GM12873 (cell line): Measurements from ENCODE around the gene KCNAB1.

Experiments
- CTCF ChIP-seq: IDR thresholded peaks from 2 replicates; pipeline ENCODE4 v1.5.1; 2012; ENCODE audit warnings: low read depth, mild to moderate bottlenecking, moderate library complexity, low read length, control low read depth; ENCODE audit not compliant: insufficient read depth; ENCODE audit errors: missing control alignments

The KCNAB1 gene

GRCh38 chr3:156273111-156273694, 152.8 kb downstream of the KCNAB1 start:
- TF ChIP-seq CTCF: no peak

- no peak for TF ChIP-seq CTCF
Measured at GRCh38 chr3:156274791-156275190, 154.4 kb downstream of the KCNAB1 start.

GRCh38 chr3:156285626-156286025, 165.2 kb downstream of the KCNAB1 start:
- no peak for TF ChIP-seq CTCF

- no peak for TF ChIP-seq CTCF
Measured at GRCh38 chr3:156290924-156291271, 170.5 kb downstream of the KCNAB1 start.

DNA sequence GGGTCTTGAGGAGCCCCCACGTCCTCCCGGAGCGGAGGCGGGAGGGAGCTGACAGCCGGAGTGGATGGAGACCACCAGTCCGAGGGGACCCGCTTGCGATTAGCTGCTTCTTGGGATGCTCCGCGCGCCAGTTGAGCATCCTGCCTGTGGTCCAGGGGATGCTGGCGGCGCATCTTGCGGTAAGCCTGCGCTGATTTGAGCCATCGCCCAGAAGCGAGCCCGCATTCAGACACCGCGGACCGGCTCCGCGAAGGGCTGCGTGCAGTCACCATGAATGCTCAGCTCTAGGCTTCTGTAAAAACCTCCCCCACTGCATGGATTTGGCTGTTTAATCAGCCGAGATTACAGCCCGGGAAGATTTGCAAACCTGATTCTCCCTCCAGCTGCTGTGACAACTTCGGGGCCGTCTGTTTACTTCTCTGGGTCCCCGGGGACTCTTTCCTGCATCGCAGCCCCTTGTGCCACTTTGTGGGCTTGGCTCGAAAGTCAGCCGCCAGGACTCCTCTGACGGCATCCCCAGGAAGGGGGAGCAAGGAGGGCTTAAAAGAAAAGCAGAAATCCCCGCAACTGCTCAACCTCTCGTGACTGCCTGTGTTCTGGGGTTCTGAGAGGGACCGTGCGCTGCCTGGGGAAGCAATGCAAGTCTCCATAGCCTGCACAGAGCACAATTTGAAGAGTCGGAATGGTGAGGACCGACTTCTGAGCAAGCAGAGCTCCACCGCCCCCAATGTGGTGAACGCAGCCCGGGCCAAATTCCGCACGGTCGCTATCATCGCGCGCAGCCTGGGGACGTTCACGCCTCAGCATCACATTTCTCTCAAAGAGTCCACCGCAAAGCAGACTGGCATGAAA, 171.1 kb downstream of the KCNAB1 start:
- no peak for TF ChIP-seq CTCF

GRCh38 chr3:156293566-156293965, 173.2 kb downstream of the KCNAB1 start:
- no peak for TF ChIP-seq CTCF

DNA sequence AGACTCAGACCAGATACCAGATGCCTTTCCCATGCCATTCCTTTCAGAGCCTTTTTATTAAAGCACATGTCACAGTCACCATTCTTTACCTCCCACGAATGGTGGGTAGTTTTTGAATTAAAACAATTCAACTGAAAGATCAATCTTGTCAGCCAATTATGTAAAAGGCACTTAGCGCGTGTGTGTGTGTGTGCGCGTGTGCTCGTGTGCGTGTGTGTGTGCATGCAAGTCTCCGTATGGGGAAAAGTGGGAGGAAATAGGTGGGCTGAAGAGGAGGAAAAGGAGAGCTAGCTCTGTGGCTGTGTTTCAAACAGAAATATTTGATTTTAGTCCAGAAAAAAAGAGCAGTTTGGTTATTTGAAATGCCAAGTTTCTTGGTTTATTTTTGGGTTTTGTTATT, 177.2 kb downstream of the KCNAB1 start:
- TF ChIP-seq CTCF: no peak
